HepG2 (cell line): ENCODE measurements around the gene ANKUB1. TPM values are rescaled to one million over a fixed set of nuclear protein-coding genes. Genes with fewer than 3 reads are reported as not detected.

Experiments used
- ATAC-seq: fragments of 200-7000 bp; cut with Tn5 transposase; 3 replicates; pipeline ENCODE4 v1.9.1; 2020; ENCODE audit warnings: mild to moderate bottlenecking, moderate library complexity
- BruUV-seq: library from RNA; stranded (reverse); fragments of 400-500 nt; replicated peaks from 2 replicates; lab custom pipeline; 2021; lab: Mats Ljungman, UMichigan
- CTCF ChIA-PET: fragments of 300-600 bp; formaldehyde crosslinking; extraction: SDS; loops from one replicate; lab custom pipeline; 2021; ENCODE audit warnings: low total read pairs, inconsistent platforms, low intra/inter-chr PET ratio; lab: Yijun Ruan, JAX
- POLR2A ChIA-PET: fragments of 350-600 bp; sonication (Branson Sonifier 250); formaldehyde crosslinking; loops from one replicate; lab custom pipeline; 2020; ENCODE audit warnings: antibody characterized with exemption, inconsistent platforms; lab: Yijun Ruan, JAX
- DNase-seq: peaks from one replicate; pipeline ENCODE4 v3.0.0-alpha.2; 2015; ENCODE audit warnings: low spot score
- FAIRE-seq: peaks from 3 replicates; lab custom pipeline; 2011; peaks lifted over from hg19 to GRCh38; lab: Jason Lieb, UNC
- H2AFZ ChIP-seq: one replicate; pipeline ENCODE4 v1.6.1; 2011; ENCODE audit warnings: low read length, inconsistent platforms
- H3K27ac ChIP-seq: fragments of 300-600 bp; 3 replicates; pipeline ENCODE4 v1.8.0; 2011; ENCODE audit warnings: mixed run types, mild to moderate bottlenecking, mixed read lengths, low read length, inconsistent platforms; ENCODE audit not compliant: insufficient read depth; ENCODE audit errors: extremely low read length
- H3K27me3 ChIP-seq, 2 experiments: fragments of 200-600 bp in 1 of 2; 2 replicates in 1 of 2; 3 replicates in 1 of 2; pipeline versions ENCODE4 v1.6.0 to v1.8.0; 2011; ENCODE audit warnings: low read length in 2 of 2, mild to moderate bottlenecking in 2 of 2, moderate library complexity in 2 of 2, inconsistent platforms in 1 of 2; ENCODE audit not compliant: insufficient read depth in 2 of 2, control insufficient read depth in 1 of 2
- H3K36me3 ChIP-seq, 2 experiments: fragments of 200-600 bp in 1 of 2; replicated peaks in 1 of 2; 2 replicates in 1 of 2; 3 replicates in 1 of 2; pipeline versions ENCODE4 v1.5.1 to v1.8.0; 2011; ENCODE audit warnings: low read length in 2 of 2, inconsistent platforms in 1 of 2; ENCODE audit not compliant: insufficient read depth in 2 of 2, control insufficient read depth in 1 of 2
- H3K4me1 ChIP-seq: 2 replicates; pipeline ENCODE4 v1.5.1; 2012; ENCODE audit warnings: low read length, inconsistent platforms; ENCODE audit not compliant: insufficient read depth
- H3K4me2 ChIP-seq: 2 replicates; pipeline ENCODE4 v1.6.0; 2011; ENCODE audit warnings: low read depth, low read length, inconsistent platforms
- H3K4me3 ChIP-seq, 3 experiments: fragments of 200-600 bp in 1 of 3; sonication (generic), shearing (Covaris generic) in 1 of 3; replicated peaks in 1 of 3; 2 replicates each; pipeline ENCODE4 v1.5.1; 2011 to 2016; ENCODE audit warnings: low read length in 3 of 3, inconsistent platforms in 2 of 3, low read depth in 2 of 3, mild to moderate bottlenecking in 2 of 3, control low read depth in 1 of 3, mixed read lengths in 1 of 3; ENCODE audit not compliant: insufficient read depth in 1 of 3
- H3K79me2 ChIP-seq: one replicate; pipeline ENCODE4 v1.6.1; 2011; ENCODE audit warnings: low read length, inconsistent platforms; ENCODE audit not compliant: insufficient read depth
- H3K9ac ChIP-seq: 2 replicates; pipeline ENCODE4 v1.6.0; 2011; ENCODE audit warnings: mild to moderate bottlenecking, low read depth, low read length, inconsistent platforms; ENCODE audit not compliant: insufficient read depth
- H3K9me3 ChIP-seq: 2 replicates; pipeline ENCODE4 v1.5.1; 2012; ENCODE audit warnings: mild to moderate bottlenecking, low read length
- H4K20me1 ChIP-seq: 2 replicates; pipeline ENCODE4 v1.6.0; 2011; ENCODE audit warnings: inconsistent platforms, mild to moderate bottlenecking, low read length, moderate library complexity; ENCODE audit not compliant: insufficient read depth
- ADNP ChIP-seq: sonication (generic); formaldehyde crosslinking; IDR thresholded peaks from 2 replicates; pipeline ENCODE4 v1.4.0; 2020; ENCODE audit warnings: missing genetic modification reagents
- CAMTA2 ChIP-seq: sonication (generic); formaldehyde crosslinking; IDR thresholded peaks from 2 replicates; pipeline ENCODE4 v1.4.0; 2020; ENCODE audit warnings: mild to moderate bottlenecking, missing genetic modification reagents, borderline replicate concordance
- FOXK2 ChIP-seq: fragments of 450-650 bp; IDR thresholded peaks from 2 replicates; pipeline ENCODE4 v1.6.1; 2016
- POLR2A ChIP-seq, 2 experiments: IDR thresholded peaks; 2 replicates each; pipeline ENCODE4 v1.6.1; 2011; ENCODE audit warnings: low read depth in 2 of 2, low read length in 2 of 2, mild to moderate bottlenecking in 1 of 2, moderate library complexity in 1 of 2; ENCODE audit not compliant: insufficient read depth in 1 of 2
- SMAD3 ChIP-seq: sonication (generic); formaldehyde crosslinking; IDR thresholded peaks from 2 replicates; pipeline ENCODE4 v1.4.0; 2020; ENCODE audit warnings: missing genetic modification reagents
- ZNF329 ChIP-seq: sonication (generic); formaldehyde crosslinking; IDR thresholded peaks from 2 replicates; pipeline ENCODE4 v1.9.0; 2021; ENCODE audit warnings: low read depth, mild to moderate bottlenecking, missing genetic modification reagents
- ZNF772 ChIP-seq: sonication (generic); formaldehyde crosslinking; IDR thresholded peaks from 2 replicates; pipeline ENCODE4 v1.5.0; 2020; ENCODE audit warnings: mild to moderate bottlenecking, missing genetic modification reagents
- ZNF788 ChIP-seq: sonication (generic); formaldehyde crosslinking; IDR thresholded peaks from 2 replicates; pipeline ENCODE4 v1.5.0; 2020; ENCODE audit warnings: mild to moderate bottlenecking, missing genetic modification reagents, borderline replicate concordance
- ZNF878 ChIP-seq: sonication (generic); formaldehyde crosslinking; IDR thresholded peaks from 2 replicates; pipeline ENCODE4 v1.8.1; 2023; ENCODE audit warnings: mild to moderate bottlenecking, missing genetic modification reagents, moderate library complexity
- WGBS: methylation state at CpG from one replicate; pipeline ENCODE4 v1.1.6; 2017; ENCODE audit warnings: low lambda C conversion rate; 5-methylcytosine and 5-hydroxymethylcytosine counted together
- in situ Hi-C: cut with HindIII; loops from 2 replicates; pipeline ENCODE4 v1.10.0; 2017; ENCODE audit warnings: low pct_unique_long_range_greater_than_20kb; ENCODE audit not compliant: extremely low pct_ligation_motif_present
- intact Hi-C: fragments of 100-400 bp; cut with micrococcal nuclease; formaldehyde crosslinking; loops from one replicate; pipeline ENCODE4 v1.10.0; 2022; ENCODE audit not compliant: unreplicated experiment
- polyA plus RNA-seq, 8 experiments: library from polyadenylated mRNA; depleted of rRNA in 3 of 8; stranded (reverse) in 7 of 8; unstranded in 1 of 8; fragments of >200 nt; fragmentation: Illumina TruSeq in 4 of 8; extraction: Trizol in 4 of 8; gene quantifications; 2 replicates each; pipeline versions ENCODE4 v1.2.1 to v1.2.3, GENCODE V29; 2011 to 2016; ENCODE audit warnings: low read depth in 4 of 8, missing spikeins in 1 of 8, mixed read lengths in 1 of 8; ENCODE audit not compliant: insufficient read depth in 1 of 8
- total RNA-seq, 5 experiments: library from RNA; depleted of rRNA; stranded (reverse); fragments of >200 nt; fragmentation: Illumina TruSeq; extraction: Trizol; gene quantifications; 2 replicates each; pipeline ENCODE4 v1.2.3, GENCODE V29; 2016; ENCODE audit warnings: low read depth in 1 of 5
- TF ChIP-seq, protein P1 (sequence below): sonication (generic); formaldehyde crosslinking; IDR thresholded peaks from 2 replicates; pipeline ENCODE4 v1.4.0; 2020; ENCODE audit warnings: missing genetic modification reagents
- TF ChIP-seq, protein P2 (sequence below): sonication (generic); formaldehyde crosslinking; IDR thresholded peaks from 2 replicates; pipeline ENCODE4 v1.5.1; 2020; ENCODE audit warnings: mild to moderate bottlenecking, missing genetic modification reagents, moderate library complexity
- TF ChIP-seq, protein P3 (sequence below): IDR thresholded peaks from 2 replicates; pipeline ENCODE4 v1.6.1; 2016; ENCODE audit warnings: low read depth, borderline replicate concordance
- TF ChIP-seq, protein P4 (sequence below): sonication (generic); formaldehyde crosslinking; IDR thresholded peaks from 2 replicates; pipeline ENCODE4 v1.8.0; 2022; ENCODE audit warnings: missing genetic modification reagents, mild to moderate bottlenecking, borderline replicate concordance
- TF ChIP-seq, protein P5 (sequence below): sonication (generic); formaldehyde crosslinking; IDR thresholded peaks from 2 replicates; pipeline ENCODE4 v1.8.1; 2023; ENCODE audit warnings: mild to moderate bottlenecking, missing genetic modification reagents, borderline replicate concordance

ANKUB1 gene
- total and polyA plus RNA-seq, 2 of the 13 experiments (the other 11 are each of a cell fraction or from before 2014, with no cell fraction given): not detected

DNA sequence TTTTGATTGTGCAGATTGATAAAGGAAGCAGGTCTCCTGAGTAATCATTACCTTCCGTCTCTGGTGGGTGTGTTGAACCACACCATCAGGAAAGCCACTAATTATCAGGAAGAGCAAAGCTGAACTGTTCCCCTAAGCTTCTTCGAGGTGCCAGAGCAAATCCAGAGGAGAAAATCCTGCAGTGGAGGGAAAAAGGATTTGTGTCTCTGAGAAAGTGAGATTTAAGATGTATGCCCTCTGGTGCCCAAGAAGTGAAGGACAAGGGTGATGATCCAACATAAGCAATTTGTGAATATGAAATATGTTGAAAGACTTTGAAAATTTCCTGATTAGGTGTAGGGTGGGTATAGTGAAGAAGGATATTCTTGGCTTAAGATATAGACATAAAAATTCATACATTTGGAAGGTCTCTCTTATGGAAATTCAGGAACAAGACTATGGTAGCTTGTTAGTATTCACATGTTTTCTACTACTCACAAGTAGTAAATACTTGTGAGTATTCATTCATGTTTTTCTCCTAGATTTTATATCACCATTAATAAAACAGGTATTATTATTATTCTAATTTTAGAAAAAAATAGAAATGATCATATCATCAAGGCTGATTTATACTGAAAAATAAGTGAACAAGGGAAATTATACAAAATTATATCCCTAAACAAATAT lies 74.8 kb downstream of the ANKUB1 start (continued):
- TF ChIP-seq, protein P1, sequence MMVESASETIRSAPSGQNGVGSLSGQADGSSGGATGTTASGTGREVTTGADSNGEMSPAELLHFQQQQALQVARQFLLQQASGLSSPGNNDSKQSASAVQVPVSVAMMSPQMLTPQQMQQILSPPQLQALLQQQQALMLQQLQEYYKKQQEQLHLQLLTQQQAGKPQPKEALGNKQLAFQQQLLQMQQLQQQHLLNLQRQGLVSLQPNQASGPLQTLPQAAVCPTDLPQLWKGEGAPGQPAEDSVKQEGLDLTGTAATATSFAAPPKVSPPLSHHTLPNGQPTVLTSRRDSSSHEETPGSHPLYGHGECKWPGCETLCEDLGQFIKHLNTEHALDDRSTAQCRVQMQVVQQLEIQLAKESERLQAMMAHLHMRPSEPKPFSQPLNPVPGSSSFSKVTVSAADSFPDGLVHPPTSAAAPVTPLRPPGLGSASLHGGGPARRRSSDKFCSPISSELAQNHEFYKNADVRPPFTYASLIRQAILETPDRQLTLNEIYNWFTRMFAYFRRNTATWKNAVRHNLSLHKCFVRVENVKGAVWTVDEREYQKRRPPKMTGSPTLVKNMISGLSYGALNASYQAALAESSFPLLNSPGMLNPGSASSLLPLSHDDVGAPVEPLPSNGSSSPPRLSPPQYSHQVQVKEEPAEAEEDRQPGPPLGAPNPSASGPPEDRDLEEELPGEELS (CRISPR knock-in tag): no peak
- TF ChIP-seq FOXK2: no peak

DNA sequence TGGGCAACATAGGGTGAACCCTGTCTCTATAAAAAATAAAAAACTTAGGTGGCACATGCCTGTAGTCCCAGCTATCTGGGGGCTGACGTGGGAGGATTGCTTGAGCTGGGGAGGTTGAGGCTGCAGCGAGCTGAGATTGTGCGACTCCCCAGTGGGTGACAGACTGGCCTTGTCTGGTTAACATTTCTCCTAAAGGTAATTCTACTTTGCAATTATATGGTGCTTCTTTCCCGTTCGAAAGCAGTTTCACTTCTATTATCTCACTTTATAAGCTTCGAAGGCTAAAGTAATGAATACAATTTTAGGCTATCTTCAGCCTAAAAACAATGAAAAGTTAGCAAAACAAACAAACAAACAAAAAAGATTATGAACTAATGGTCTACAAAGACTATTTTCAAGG lies 75.4 kb downstream of the ANKUB1 start:
- FAIRE-seq (peak; percentile 26), DNase-seq (no peak), ATAC-seq (no peak)
- H3K4me1 ChIP-seq: peaks cover 27% of the 10 kb centered on the region
- H4K20me1 ChIP-seq: no peaks in the 10 kb centered on the region
- BruUV-seq: no TSS peak
- ChIA-PET CTCF (interaction anchor here (1.1 to 2.3 kb wide), 5 partner anchors 148 to 223 kb away, joined by 3 to 23 read pairs (median 12); no protein-coding TSS in a partner anchor), POLR2A (interaction anchor here (1.6 kb wide), 1 partner anchor 59 kb away, joined by 5 read pairs; the partner anchor contains the start of gene WWTR1)
- intact Hi-C loops (loop anchor here (1.0 to 5.0 kb wide), 5 partner anchors 45 to 205 kb away; partner anchors contain the start of gene WWTR1), in situ Hi-C loops (no loop called here)
- H3K9me3 ChIP-seq: peaks cover 14% of the 10 kb centered on the region
- H2AFZ ChIP-seq: peak overlapping the region; percentile 69
- no peak overlapping the region for H3K4me3 ChIP-seq
- TF ChIP-seq, protein P2, sequence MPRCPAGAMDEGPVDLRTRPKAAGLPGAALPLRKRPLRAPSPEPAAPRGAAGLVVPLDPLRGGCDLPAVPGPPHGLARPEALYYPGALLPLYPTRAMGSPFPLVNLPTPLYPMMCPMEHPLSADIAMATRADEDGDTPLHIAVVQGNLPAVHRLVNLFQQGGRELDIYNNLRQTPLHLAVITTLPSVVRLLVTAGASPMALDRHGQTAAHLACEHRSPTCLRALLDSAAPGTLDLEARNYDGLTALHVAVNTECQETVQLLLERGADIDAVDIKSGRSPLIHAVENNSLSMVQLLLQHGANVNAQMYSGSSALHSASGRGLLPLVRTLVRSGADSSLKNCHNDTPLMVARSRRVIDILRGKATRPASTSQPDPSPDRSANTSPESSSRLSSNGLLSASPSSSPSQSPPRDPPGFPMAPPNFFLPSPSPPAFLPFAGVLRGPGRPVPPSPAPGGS: no peak
- TF ChIP-seq ZNF788 (CRISPR knock-in tag) (no peak), ZNF772 (CRISPR knock-in tag) (no peak), POLR2A (IDR thresholded peaks at IDR 0.05; ENCODE audit: insufficient read depth in 1 of 2, low read depth in 2 of 2, low read length in 2 of 2) (no peak), ADNP (CRISPR knock-in tag) (no peak), ZNF878 (CRISPR knock-in tag) (no peak), ZNF329 (CRISPR knock-in tag) (no peak), CAMTA2 (CRISPR knock-in tag) (no peak), SMAD3 (CRISPR knock-in tag) (no peak)
- TF ChIP-seq, protein P3, sequence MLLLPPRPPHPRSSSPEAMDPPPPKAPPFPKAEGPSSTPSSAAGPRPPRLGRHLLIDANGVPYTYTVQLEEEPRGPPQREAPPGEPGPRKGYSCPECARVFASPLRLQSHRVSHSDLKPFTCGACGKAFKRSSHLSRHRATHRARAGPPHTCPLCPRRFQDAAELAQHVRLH (CRISPR knock-in tag): no peak
- TF ChIP-seq, protein P4, sequence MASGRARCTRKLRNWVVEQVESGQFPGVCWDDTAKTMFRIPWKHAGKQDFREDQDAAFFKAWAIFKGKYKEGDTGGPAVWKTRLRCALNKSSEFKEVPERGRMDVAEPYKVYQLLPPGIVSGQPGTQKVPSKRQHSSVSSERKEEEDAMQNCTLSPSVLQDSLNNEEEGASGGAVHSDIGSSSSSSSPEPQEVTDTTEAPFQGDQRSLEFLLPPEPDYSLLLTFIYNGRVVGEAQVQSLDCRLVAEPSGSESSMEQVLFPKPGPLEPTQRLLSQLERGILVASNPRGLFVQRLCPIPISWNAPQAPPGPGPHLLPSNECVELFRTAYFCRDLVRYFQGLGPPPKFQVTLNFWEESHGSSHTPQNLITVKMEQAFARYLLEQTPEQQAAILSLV: no peak
- TF ChIP-seq, protein P5, sequence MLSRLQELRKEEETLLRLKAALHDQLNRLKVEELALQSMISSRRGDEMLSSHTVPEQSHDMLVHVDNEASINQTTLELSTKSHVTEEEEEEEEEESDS: no peak
- no peak overlapping the region for H3K27ac ChIP-seq
- H3K36me3 ChIP-seq: no peaks in the 10 kb centered on the region
- H3K79me2 ChIP-seq: no peaks in the 10 kb centered on the region
- H3K9ac ChIP-seq: no peak overlapping the region
- H3K27me3 ChIP-seq: no peaks in the 10 kb centered on the region
- WGBS: 87% methylated on average over 6 of the region's 6 CpGs
- H3K4me2 ChIP-seq: peak overlapping the region; percentile 39; the same call in 1 of the 2 replicates
